NB4 (cell line): ENCODE data around the gene IDE.

Experiments used
- MAX ChIP-seq: IDR thresholded peaks from 2 replicates; pipeline ENCODE4 v1.6.1; 2011; ENCODE audit warnings: low read depth, low read length
- MYC ChIP-seq: IDR thresholded peaks from 2 replicates; pipeline ENCODE4 v1.6.1; 2011; ENCODE audit warnings: low read depth, low read length
- POLR2A ChIP-seq: IDR thresholded peaks from 2 replicates; pipeline ENCODE4 v1.6.1; 2011; ENCODE audit warnings: mild to moderate bottlenecking; ENCODE audit not compliant: insufficient read length; ENCODE audit errors: extremely low read depth
- TF ChIP-seq, protein P1 (sequence below): IDR thresholded peaks from one replicate; pipeline ENCODE4 v1.5.1; 2012; ENCODE audit warnings: low read depth, low read length

GRCh38 chr10:92470026-92470425 lies 103.9 kb downstream of the IDE start:
- TF ChIP-seq, protein P1, sequence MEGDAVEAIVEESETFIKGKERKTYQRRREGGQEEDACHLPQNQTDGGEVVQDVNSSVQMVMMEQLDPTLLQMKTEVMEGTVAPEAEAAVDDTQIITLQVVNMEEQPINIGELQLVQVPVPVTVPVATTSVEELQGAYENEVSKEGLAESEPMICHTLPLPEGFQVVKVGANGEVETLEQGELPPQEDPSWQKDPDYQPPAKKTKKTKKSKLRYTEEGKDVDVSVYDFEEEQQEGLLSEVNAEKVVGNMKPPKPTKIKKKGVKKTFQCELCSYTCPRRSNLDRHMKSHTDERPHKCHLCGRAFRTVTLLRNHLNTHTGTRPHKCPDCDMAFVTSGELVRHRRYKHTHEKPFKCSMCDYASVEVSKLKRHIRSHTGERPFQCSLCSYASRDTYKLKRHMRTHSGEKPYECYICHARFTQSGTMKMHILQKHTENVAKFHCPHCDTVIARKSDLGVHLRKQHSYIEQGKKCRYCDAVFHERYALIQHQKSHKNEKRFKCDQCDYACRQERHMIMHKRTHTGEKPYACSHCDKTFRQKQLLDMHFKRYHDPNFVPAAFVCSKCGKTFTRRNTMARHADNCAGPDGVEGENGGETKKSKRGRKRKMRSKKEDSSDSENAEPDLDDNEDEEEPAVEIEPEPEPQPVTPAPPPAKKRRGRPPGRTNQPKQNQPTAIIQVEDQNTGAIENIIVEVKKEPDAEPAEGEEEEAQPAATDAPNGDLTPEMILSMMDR = no peak
- TF ChIP-seq POLR2A (no peak), MAX (no peak), MYC (no peak)
